Stimulated activated naive CD8-positive, alpha-beta T cell treated with anti-CD3 and anti-CD28 coated beads, Interleukin-15, Interleukin-2, amounts not matched to agents 100 ng/mL and 50 ng/mL, for 24 hours (primary cell): ENCODE results near the gene CATSPER2.
A peak's percentile ranks its signal among the peaks of the same experiment; 100 is the strongest.
"Not testable (repeated sequence)": the region's sequence is repeated elsewhere in the genome, so short reads cannot be mapped to it uniquely, and the experiment has no call there.

ENCODE experiments used
- H3K27ac Mint-ChIP-seq: one replicate; pipeline ENCODE4 v1.8.0; 2021; ENCODE audit warnings: mild to moderate bottlenecking, mixed read lengths
- H3K27me3 Mint-ChIP-seq: one replicate; pipeline ENCODE4 v1.8.0; 2021; ENCODE audit warnings: mixed read lengths
- H3K36me3 Mint-ChIP-seq: one replicate; pipeline ENCODE4 v1.8.0; 2021; ENCODE audit warnings: low read depth, mixed read lengths
- H3K4me1 Mint-ChIP-seq: one replicate; pipeline ENCODE4 v1.8.0; 2021; ENCODE audit warnings: low read depth, mixed read lengths
- H3K4me3 Mint-ChIP-seq: one replicate; pipeline ENCODE4 v1.8.0; 2021; ENCODE audit warnings: mild to moderate bottlenecking, mixed read lengths
- H3K9me3 Mint-ChIP-seq: one replicate; pipeline ENCODE4 v1.8.0; 2021; ENCODE audit warnings: mixed read lengths

The CATSPER2 gene

DNA sequence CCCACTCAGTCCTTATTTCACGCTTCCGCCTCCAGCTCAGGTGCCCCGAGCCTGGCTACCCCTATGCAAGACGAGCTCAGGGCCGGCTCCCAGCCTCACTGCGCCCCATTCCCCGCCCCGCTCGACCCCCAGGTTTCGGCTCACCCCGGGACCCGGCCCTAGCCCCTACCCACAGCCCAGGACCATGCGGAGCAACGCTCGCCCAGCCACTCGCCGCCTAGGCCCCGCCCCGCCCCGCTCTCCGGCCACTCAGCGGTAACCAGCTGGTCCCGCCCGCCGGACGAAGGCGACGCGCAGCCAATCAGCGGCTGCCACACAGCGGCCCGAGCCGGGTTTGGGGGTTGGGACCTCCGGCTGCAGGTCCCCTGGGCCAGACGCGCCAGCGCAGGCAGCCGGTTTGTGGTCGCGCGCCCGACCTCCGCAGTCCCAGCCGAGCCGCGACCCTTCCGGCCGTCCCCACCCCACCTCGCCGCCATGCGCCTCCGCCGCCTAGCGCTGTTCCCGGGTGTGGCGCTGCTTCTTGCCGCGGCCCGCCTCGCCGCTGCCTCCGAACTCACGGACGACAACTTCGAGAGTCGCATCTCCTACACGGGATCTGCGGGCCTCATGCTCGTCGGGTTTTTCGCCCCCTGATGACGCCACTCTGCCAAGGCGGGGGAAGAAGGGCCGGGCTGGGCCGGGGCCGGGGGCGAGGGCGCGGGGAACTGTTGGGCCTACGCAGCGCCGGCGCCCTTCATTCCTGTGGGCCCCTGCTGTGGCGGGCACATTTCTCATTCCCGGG lies at the start of gene CATSPER2:
TSS of gene CATSPER2 (minus strand) at position 196 of the 781 bp plus-strand sequence. CDS start 783 bp downstream, outside the sequence.
- H3K27ac Mint-ChIP-seq, result no peak within 1 kb of the TSS
- no peaks in the 10 kb centered on the region for H3K27me3 Mint-ChIP-seq
- peaks cover 23% of the 10 kb centered on the region for H3K36me3 Mint-ChIP-seq
- H3K4me1 Mint-ChIP-seq, result no peaks in the 10 kb centered on the region
- H3K4me3 Mint-ChIP-seq, result no peak within 1 kb of the TSS
- no peaks in the 10 kb centered on the region for H3K9me3 Mint-ChIP-seq

DNA sequence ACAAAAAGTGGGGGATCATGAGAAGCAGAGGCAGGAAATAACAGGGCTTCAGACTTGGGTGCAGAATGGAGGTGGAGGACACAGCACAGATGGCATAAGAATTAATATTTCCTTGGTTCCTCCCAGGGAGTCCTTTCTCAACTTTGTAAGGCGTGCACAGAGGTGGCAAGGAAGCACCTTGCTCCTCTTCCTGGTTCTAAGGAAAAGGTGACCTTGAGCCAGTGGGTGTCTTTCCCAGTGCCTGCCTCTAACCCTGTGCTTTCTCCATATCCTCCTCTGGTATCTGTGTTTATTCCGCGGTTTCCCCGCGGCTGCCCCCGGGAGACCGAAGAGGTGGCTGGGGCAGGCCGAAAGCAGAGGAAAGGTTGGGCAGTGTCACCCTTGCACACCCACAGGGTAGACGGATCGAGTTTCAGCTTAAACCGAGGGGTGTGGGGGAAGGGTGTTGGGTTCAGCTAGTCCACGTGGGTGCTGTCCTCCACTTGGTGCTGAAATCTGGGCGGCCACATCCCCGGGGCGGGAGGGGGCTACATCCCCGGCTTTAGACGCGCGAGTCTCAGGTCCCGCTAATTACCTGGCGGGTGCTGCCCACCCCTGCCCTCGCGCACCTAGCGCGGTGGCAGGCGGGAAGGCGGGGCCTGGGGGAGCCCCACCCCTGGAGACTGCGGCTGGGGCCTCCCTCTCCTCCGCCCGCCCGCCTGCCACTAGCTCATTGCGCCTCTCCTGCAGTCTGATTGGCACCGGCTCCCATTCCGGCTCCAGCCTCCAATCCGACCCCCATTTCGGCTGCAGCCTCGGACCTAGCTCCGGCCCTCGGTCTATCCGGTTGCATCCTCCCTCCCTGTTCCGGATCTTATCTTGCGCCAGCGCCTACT lies 44.7 kb upstream of the CATSPER2 start, which contains the start of gene CKMT1A:
TSS of gene CKMT1A (plus strand) at position 712 of the 875 bp plus-strand sequence. CDS start 192 bp downstream, outside the sequence.
- H3K27ac Mint-ChIP-seq, H3K36me3 Mint-ChIP-seq, H3K4me3 Mint-ChIP-seq, H3K9me3 Mint-ChIP-seq, H3K4me1 Mint-ChIP-seq: not testable (repeated sequence)
- peaks cover 12% of the 10 kb centered on the region for H3K27me3 Mint-ChIP-seq

DNA sequence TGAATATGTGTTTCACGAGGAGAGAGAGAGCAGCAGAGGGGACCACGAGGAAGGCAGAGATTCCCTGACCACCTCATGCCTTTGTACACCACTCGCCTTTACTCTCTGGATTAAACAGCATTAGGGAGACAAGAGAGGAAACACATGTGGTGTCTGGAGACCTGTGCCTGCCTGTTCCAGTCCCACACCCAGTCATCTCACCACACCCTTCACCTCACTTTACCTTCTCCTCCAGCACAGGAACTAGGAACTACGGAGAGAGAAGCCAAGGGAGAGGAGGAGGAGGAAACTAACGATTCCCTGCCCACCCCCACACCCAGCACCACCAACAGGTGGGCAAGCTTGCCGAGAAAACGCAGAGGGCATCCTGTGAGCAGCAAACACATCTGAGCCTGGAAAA lies 44.0 kb upstream of the CATSPER2 start:
- not testable (repeated sequence) for H3K27ac Mint-ChIP-seq, H3K36me3 Mint-ChIP-seq, H3K4me1 Mint-ChIP-seq, H3K9me3 Mint-ChIP-seq, H3K4me3 Mint-ChIP-seq
- H3K27me3 Mint-ChIP-seq, result peaks cover 12% of the 10 kb centered on the region

DNA sequence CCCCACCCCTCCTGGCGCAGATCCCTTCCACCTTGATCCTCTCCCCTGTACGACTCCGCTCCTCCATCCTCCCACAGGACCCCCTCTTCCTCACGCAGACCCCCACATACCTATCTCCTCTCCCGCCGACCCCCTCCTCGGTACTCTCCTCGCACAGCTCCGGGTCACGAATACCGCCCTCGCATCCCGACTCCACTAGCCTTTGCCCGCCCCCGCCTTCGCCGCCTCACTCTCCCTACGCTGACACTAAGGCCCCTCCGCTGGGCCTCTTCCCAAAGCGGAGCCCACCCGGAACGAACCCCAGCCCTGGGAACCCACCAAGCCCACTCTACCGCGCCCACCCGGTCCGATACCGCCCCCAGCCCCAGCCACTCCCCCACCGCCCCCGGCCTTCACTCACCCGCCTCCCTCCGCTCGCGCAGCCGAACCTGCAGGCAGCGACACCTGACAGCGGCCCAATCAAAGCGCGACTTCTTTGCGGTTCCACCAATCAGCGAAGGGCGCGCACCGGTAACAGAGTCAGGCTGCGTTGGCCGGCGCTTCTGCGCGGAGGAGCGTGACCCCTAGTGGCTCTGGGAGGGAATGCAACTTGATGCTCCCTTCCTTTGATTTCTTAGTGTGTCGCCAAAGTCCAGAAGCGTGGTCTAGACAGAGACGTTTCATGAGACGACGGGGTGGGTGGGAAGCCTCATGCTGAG lies 41.1 kb upstream of the CATSPER2 start:
- H3K27me3 Mint-ChIP-seq, H3K4me3 Mint-ChIP-seq, H3K36me3 Mint-ChIP-seq, H3K9me3 Mint-ChIP-seq, H3K4me1 Mint-ChIP-seq, H3K27ac Mint-ChIP-seq: not testable (repeated sequence)

DNA sequence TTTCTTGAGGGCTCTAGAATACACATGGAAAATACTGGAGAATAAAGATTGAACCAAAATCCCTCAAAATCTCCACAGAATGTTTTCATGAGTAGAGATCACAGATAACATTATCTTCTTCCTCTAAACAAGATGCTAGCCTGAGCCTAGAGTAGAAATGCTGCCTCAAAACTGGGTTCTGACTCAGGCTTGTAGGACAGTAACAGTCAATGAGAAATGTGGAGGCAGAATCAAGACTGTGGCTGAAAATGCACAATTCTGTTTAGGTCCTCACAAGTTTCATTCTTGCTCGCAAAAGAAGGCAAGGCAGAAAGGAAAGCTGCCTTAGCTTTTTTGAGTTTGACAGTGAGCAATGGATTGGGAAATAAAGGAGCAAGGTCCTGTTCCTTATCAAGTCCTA lies 25.5 kb upstream of the CATSPER2 start:
- not testable (repeated sequence) for H3K9me3 Mint-ChIP-seq, H3K27ac Mint-ChIP-seq, H3K27me3 Mint-ChIP-seq, H3K36me3 Mint-ChIP-seq, H3K4me1 Mint-ChIP-seq, H3K4me3 Mint-ChIP-seq

DNA sequence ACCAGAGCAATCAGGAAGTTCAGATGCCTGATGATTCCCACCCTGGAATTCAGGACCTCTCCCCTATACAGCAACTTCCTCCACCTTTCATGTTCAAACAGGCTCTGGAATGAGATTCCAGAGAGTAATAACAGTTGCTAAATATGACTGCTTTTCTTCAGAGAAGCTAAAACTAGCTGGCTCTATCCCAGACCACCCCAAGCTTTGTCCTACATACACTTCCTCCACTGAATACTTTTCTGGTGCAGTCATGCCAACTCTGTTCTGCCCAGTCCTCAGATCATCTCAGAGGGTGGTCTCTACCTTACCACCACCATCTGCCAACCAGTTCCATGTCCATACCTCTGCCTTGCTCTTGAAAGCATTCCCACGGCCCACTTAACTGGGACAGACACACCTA lies 17.5 kb upstream of the CATSPER2 start:
- not testable (repeated sequence) for H3K4me1 Mint-ChIP-seq, H3K36me3 Mint-ChIP-seq, H3K4me3 Mint-ChIP-seq, H3K9me3 Mint-ChIP-seq, H3K27me3 Mint-ChIP-seq, H3K27ac Mint-ChIP-seq

DNA sequence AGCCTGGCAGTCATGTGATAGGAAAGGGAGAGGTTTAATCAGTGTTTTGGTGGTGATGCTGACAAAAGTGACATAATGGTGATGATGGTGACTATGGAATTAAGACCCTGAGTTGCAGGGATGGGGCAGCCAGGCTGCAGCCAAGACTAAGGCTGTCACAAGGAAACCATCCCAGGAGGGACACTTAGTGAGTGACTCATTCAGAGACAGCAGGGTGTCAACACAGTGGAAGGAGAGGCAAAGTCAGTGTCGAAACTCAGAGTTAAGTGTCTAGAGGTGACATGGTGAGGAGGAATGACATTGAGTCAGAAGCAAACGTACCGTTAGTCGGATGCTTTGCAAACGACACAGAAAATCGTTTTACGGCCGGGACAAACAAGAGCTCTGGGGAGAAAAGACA lies 14.7 kb upstream of the CATSPER2 start:
- H3K27me3 Mint-ChIP-seq, H3K4me1 Mint-ChIP-seq, H3K27ac Mint-ChIP-seq, H3K4me3 Mint-ChIP-seq, H3K9me3 Mint-ChIP-seq, H3K36me3 Mint-ChIP-seq: not testable (repeated sequence)

DNA sequence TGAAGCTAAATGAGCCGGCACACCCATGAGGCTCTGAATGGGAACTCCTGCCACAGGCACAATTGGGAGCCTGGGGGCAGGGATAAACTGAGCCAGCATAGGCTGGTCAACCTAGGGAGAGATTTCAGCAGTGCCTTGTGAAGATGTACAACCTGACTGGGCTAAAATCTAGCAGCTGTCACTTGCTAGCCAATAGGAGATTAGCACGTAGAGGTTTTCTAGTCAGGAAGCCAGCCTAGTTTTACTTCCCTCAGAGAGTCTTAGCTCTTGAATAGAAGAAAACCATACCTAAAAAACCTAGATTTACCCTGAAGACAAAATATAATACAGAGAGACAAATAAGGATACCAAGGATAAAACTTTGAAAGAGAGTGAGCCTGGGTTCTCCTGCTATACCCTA lies 13.6 kb upstream of the CATSPER2 start:
- not testable (repeated sequence) for H3K4me3 Mint-ChIP-seq, H3K27me3 Mint-ChIP-seq, H3K9me3 Mint-ChIP-seq, H3K36me3 Mint-ChIP-seq, H3K4me1 Mint-ChIP-seq, H3K27ac Mint-ChIP-seq

DNA sequence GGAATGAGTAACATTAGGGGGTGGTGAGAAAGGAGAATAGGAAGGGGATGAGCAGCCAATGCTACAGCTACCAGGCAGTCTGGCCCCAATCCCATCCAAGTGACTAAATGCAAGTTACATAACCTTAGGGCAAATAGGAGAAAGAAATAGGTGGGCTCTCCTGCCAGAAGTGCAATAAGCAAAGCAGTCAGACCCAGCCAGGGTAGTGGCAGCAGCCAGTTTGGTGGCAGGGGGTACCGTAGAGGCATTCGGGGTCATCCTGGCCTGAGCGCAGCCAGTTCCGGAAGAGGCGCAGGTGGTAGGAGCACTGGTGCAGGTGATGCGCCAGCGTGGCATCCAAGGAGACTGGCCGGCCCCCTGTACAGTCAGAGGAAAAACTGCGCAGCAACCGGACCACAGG lies 11.1 kb upstream of the CATSPER2 start:
- not testable (repeated sequence) for H3K27ac Mint-ChIP-seq, H3K4me1 Mint-ChIP-seq, H3K27me3 Mint-ChIP-seq, H3K9me3 Mint-ChIP-seq, H3K4me3 Mint-ChIP-seq
- peaks cover 11% of the 10 kb centered on the region for H3K36me3 Mint-ChIP-seq

DNA sequence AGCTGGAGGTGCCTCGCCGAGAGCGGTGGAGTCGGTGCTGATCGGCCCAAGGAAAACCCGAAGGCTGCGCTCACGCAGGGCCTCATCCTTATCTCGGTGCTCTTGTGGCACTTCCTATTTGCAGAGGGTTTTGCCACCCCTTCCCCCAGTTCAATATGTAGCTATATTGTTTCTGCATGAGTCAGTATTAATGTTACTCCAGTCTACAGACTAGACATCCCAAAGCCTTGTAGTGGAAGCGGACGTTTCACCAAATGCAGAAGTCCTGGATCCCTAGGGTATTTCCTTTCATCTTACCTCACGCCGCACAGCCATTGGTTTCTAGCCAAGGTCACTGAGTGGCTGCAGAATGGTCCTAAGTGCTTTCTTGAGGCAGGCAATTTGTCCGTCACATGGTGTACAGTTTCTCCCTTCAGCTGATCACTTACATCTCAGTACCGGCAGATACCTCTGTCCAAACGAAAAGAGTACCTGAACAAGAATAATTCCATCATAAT lies 834 bp upstream of the CATSPER2 start:
- not testable (repeated sequence) for H3K9me3 Mint-ChIP-seq, H3K4me3 Mint-ChIP-seq, H3K4me1 Mint-ChIP-seq, H3K27me3 Mint-ChIP-seq, H3K27ac Mint-ChIP-seq
- peaks cover 23% of the 10 kb centered on the region for H3K36me3 Mint-ChIP-seq

DNA sequence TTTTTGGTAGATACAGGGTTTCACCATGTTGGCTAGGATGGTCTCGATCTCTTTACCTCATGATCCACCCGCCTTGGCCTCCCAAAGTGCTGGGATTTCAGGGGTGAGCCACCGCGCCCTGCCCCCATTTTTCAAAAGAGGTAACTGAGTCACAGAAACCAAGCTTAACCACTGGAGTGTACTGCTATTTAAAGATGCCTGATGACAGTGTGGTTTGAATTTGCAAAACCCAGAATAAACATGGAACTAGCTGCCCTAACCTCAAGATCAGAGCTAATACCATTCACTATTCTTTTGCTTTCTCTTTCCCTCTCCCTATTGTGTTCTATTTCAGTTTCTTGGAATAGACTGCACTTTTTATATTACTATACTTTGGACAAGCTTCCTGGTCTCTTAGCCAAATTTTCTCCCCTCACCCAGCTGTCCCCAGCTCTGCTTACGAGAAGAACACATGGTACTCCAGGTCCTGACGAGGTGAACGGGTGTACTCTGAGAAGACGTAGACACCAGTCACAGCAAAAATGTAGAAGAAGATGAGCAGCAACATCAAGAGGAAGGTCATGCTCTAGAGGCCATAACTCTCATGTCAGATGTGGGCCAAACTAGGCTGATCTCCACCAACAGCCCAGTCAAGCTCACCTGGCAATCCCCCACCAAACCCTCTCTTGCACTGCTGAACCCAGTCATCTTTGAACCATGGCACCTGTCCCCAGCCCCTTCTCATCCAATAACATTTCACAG lies 10.0 kb downstream of the CATSPER2 start:
- H3K9me3 Mint-ChIP-seq, H3K4me3 Mint-ChIP-seq, H3K36me3 Mint-ChIP-seq, H3K27me3 Mint-ChIP-seq, H3K4me1 Mint-ChIP-seq: not testable (repeated sequence)
- peak overlapping the region; percentile 75 for H3K27ac Mint-ChIP-seq

DNA sequence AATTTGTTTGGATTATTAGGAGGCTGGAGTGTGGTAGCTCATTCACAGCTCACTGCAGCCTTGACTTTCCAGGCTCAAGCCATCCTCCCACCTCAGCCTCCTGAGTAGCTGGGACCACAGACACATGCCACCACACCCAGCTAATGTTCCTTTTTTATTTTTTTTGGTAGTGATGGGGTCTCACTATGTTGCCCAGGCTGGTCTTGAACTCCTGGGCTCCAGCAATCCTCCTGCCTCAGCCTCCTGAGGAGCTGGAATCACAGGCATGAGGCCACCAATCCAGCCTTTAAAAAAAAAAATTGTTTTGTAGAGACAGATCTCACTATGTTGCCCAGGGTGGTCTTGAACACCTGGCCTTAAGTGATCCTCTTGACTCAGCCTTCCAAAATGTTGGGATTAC lies 21.7 kb downstream of the CATSPER2 start:
- H3K27ac Mint-ChIP-seq, H3K36me3 Mint-ChIP-seq, H3K4me1 Mint-ChIP-seq, H3K27me3 Mint-ChIP-seq, H3K4me3 Mint-ChIP-seq, H3K9me3 Mint-ChIP-seq: not testable (repeated sequence)

DNA sequence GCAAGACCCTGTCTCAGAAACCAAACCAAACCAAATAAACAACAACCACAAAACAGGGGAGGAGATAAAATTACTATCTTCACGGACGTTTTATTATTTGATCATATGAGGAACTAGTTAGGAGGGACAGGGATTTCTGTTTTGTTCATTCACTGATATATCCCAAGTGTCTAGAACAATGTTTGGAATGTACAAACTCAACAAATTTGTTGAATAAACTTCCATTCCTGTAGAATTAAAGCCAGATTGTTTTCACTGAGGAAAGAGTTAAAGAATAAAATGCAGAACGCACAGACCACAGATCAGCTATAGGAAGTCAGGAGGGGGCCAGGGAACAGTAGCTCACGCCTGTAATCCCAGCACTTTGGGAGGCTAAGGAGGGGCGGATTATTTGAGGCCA lies 23.5 kb downstream of the CATSPER2 start:
- peaks cover 2% of the 10 kb centered on the region for H3K27me3 Mint-ChIP-seq
- H3K36me3 Mint-ChIP-seq, result no peaks in the 10 kb centered on the region
- H3K4me3 Mint-ChIP-seq, result no peak overlapping the region
- no peaks in the 10 kb centered on the region for H3K4me1 Mint-ChIP-seq
- H3K27ac Mint-ChIP-seq, result no peak overlapping the region
- no peaks in the 10 kb centered on the region for H3K9me3 Mint-ChIP-seq

DNA sequence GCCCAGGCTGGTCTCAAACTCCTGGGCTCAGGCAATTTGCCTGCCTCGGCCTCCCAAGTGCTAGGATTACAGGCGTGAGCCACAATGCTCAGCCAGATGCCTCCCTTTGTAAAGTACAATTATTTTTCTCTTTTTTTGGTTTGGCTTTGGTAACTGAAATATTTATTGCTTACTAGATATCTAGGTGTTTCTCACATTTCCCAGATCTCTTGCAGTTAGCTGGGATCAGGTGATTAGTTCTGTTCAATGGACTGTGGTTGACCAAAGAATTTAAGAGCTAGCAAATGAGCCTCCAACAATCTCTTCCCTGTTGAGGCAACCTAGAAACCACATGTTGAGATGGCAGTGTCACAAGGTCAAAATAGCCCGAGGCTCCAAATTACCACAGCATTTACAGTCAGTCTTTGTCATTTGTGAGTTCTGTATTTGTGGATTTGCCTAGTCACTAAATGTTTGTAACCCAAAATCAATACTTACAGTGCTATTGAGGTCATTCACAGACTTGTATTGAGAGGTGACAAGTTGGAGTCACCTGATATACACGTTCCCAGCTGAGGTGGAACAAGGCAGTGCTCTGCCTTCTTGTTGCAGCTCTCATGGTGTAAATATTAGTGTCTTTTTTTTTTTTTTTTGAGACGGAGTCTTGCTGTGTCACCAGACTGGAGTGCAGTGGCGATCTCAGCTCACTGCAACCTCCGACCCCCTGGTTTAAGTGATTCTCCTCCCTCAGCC lies 26.4 kb downstream of the CATSPER2 start:
- not testable (repeated sequence) for H3K4me1 Mint-ChIP-seq, H3K27ac Mint-ChIP-seq, H3K27me3 Mint-ChIP-seq, H3K4me3 Mint-ChIP-seq, H3K36me3 Mint-ChIP-seq, H3K9me3 Mint-ChIP-seq
